DOHH2 (cell line): ENCODE measurements around the gene G6PC3.

Source experiments
- EZH2phosphoT487 ChIP-seq: fragments of 200-600 bp; sonication (generic); IDR thresholded peaks from 2 replicates; pipeline ENCODE4 v1.6.1; 2017; ENCODE audit warnings: borderline replicate concordance, mild to moderate bottlenecking, antibody characterized with exemption, low read length, moderate library complexity, mixed read lengths
- TF ChIP-seq, protein P1 (sequence below): fragments of 200-600 bp; sonication (generic); IDR thresholded peaks from one replicate; pipeline ENCODE4 v1.5.1; 2014; ENCODE audit warnings: antibody characterized with exemption, mild to moderate bottlenecking, low read depth, low read length; ENCODE audit not compliant: poor library complexity, severe bottlenecking

DNA sequence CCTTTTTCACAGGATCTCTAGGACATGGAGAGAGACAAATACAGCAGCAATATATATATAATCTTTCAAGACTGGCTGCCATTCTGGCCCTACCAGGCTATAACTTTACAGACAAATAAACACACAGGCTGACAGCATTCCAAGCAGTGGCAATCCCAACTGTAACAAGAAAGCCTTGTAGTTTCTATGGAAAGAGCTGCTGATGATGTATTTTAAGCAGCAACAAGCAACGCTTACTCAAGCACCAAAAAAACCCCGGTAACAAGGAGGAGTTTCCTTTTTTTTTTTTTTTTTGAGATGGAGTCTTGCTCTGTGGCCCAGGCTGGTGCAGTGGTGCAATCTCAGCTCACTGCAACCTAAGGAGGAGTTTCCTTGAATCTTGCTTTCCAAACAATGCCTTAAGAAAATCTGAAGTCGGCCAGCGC is 27.3 kb upstream of the G6PC3 start:
- TF ChIP-seq, protein P1, sequence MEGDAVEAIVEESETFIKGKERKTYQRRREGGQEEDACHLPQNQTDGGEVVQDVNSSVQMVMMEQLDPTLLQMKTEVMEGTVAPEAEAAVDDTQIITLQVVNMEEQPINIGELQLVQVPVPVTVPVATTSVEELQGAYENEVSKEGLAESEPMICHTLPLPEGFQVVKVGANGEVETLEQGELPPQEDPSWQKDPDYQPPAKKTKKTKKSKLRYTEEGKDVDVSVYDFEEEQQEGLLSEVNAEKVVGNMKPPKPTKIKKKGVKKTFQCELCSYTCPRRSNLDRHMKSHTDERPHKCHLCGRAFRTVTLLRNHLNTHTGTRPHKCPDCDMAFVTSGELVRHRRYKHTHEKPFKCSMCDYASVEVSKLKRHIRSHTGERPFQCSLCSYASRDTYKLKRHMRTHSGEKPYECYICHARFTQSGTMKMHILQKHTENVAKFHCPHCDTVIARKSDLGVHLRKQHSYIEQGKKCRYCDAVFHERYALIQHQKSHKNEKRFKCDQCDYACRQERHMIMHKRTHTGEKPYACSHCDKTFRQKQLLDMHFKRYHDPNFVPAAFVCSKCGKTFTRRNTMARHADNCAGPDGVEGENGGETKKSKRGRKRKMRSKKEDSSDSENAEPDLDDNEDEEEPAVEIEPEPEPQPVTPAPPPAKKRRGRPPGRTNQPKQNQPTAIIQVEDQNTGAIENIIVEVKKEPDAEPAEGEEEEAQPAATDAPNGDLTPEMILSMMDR: no peak
- no peak for TF ChIP-seq EZH2phosphoT487
